Rectal smooth muscle tissue (tissue), 1 donor: ENCODE data around the gene MINAR1.
A peak's percentile ranks its signal among the peaks of the same experiment; 100 is the strongest.

Experiments used
- H3K27ac ChIP-seq: one replicate; pipeline ENCODE4 v1.7.0; 2013; ENCODE audit warnings: low read depth, low read length, inconsistent platforms
- H3K27me3 ChIP-seq: one replicate; pipeline ENCODE4 v1.7.0; 2013; ENCODE audit warnings: low read length; ENCODE audit not compliant: control insufficient read depth, insufficient read depth
- H3K36me3 ChIP-seq: one replicate; pipeline ENCODE4 v1.7.0; 2013; ENCODE audit warnings: low read length; ENCODE audit not compliant: control insufficient read depth, insufficient read depth
- H3K4me1 ChIP-seq: one replicate; pipeline ENCODE4 v1.7.0; 2013; ENCODE audit warnings: low read length; ENCODE audit not compliant: control insufficient read depth, insufficient read depth
- H3K4me3 ChIP-seq: one replicate; pipeline ENCODE4 v1.7.0; 2013; ENCODE audit warnings: low read length
- H3K9ac ChIP-seq: one replicate; pipeline ENCODE4 v1.7.0; 2013; ENCODE audit warnings: low read length

MINAR1 gene, protein sequence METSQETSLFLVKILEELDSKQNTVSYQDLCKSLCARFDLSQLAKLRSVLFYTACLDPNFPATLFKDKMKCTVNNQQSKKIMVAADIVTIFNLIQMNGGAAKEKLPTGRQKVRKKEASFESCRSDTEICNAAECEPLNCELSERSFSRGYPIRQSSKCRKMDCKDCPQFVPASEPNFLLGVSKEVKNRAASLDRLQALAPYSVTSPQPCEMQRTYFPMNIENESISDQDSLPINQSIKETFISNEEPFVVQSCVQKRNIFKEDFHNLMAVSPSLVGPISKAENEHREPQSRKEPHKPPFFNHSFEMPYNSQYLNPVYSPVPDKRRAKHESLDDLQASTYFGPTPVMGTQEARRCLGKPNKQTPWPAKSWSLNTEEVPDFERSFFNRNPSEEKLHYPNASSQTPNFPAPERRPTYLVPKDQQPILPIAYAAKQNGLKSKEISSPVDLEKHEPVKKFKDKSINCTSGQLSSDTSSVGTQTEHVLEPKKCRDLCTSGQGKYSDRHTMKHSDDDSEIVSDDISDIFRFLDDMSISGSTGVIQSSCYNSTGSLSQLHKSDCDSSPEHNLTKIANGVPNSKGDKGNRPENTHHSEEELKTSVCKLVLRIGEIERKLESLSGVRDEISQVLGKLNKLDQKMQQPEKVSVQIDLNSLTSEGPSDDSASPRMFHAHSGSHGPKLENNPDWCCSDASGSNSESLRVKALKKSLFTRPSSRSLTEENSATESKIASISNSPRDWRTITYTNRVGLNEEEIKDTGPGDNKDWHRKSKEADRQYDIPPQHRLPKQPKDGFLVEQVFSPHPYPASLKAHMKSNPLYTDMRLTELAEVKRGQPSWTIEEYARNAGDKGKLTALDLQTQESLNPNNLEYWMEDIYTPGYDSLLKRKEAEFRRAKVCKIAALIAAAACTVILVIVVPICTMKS

DNA sequence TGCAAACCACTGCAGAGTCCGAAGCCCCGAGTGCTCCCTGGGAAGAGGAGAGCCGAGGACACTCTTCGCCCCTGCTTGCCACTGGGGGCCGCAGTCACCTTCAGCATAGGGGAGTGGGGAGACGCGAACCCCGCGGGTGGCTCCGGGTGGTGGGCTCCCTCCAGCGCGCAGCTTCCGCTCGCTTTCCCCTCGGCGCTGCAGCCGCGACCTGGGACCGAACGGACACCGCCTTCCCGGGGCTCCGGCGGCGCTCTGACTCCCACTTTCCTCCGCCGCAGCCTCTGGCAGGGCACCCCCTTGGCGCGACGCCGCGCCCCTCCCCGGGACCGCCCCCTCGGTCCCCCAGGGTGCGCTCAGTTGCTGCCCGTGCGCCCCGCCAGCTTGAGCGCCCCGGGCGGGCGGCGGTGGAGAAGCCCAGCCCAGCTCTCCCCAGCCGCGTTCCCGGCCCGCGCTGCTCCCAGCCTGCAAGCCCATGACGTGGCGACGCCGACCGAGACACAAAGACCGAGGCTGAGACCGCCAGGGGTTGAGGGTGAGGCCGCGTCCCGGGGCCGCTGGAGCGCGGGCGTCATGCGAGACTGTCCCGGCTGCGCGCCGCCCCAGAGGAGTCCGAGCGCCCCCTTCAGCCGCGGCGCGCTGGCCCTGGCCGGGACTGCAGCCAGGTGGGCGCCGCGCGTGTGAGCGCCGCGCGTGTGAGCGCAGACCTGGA, at the start of gene MINAR1:
Gene MINAR1 (plus strand): TSS at position 701 of the 709 bp plus-strand sequence. CDS start 23,812 bp downstream, outside the sequence.
- Histone ChIP-seq H3K4me1 (no peaks in the 10 kb centered on the region), H3K27me3 (peaks cover 9% of the 10 kb centered on the region), H3K9ac (no peak within 1 kb of the TSS), H3K36me3 (no peaks in the 10 kb centered on the region), H3K4me3 (peak within 1 kb of the TSS; percentile 48), H3K27ac (no peak within 1 kb of the TSS)

DNA sequence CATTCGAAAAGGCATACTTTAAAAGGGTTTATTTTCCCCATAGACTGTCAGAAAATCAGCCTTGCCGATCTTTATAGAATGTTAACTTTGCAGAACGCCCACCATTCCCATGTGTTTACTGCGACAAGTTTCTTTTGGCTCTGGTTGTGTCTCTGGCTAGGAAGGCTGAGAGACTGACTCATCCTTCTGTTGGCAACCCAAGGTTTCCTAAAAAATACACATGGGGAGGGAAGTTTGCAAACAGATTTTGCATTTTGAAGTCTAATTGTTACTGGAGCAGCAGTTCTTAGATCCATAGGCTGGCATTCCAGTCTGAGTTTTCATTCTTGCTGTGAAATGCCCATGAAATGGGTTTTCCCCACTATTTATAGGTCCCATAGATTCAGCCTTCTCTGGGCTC, 37.9 kb upstream of the MINAR1 start:
- Histone ChIP-seq H3K36me3 (no peaks in the 10 kb centered on the region), H3K27ac (no peak overlapping the region), H3K9ac (no peak overlapping the region), H3K4me3 (no peak overlapping the region), H3K27me3 (no peaks in the 10 kb centered on the region), H3K4me1 (peaks cover 6% of the 10 kb centered on the region)

DNA sequence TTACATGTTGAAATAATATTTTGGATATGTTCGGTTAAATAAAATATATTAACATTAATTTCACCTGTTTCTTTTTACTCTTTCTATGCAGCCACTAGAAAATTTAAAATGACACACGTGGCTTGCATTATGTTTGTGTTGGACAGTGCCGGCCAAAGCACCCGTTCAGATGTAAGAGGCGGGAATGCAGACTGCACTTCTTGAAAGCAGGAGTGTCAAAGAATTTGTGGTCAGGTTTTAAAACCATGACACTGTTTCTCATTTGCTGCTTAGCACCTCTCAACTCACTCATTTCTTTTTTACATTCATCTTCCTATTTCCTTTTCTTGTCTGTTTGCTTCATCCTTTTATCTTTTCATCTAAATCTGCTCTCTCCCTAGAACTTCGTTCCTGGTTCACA, 35.3 kb upstream of the MINAR1 start:
- Histone ChIP-seq H3K9ac (no peak overlapping the region), H3K4me3 (no peak overlapping the region), H3K27me3 (no peaks in the 10 kb centered on the region), H3K27ac (no peak overlapping the region), H3K4me1 (peaks cover 6% of the 10 kb centered on the region), H3K36me3 (no peaks in the 10 kb centered on the region)

DNA sequence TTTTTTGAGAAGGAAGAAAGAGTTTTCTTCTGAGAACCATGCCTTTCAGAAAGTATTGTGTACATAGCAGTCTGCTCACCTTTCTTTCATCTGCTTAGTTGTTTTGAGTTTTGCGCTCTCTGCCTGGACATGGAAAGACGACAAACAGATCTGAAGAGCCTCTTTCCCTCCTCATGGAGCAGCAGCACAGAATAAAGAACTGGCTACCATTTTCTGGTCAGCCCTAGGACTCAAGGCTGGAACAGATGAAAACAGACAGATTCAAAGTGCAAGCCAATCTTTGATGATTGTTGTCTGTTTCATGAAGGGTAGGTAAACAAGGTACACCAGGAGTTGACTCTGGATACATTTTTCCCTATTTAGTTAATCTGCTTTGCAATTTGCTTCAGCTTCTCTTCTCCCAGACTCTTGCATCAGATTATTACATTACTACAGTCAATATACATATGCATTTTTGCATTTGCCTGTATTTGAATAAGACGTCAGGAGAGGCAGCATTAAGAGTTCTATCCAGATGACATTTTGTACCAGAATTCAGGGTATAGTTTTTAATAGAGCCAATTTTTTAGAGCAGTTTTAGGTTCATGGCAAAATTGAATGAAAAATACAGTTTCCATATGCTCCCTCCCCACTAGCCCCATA, 34.7 kb upstream of the MINAR1 start:
- Histone ChIP-seq H3K4me1 (peaks cover 6% of the 10 kb centered on the region), H3K27me3 (no peaks in the 10 kb centered on the region), H3K9ac (no peak overlapping the region), H3K27ac (no peak overlapping the region), H3K36me3 (no peaks in the 10 kb centered on the region), H3K4me3 (no peak overlapping the region)

DNA sequence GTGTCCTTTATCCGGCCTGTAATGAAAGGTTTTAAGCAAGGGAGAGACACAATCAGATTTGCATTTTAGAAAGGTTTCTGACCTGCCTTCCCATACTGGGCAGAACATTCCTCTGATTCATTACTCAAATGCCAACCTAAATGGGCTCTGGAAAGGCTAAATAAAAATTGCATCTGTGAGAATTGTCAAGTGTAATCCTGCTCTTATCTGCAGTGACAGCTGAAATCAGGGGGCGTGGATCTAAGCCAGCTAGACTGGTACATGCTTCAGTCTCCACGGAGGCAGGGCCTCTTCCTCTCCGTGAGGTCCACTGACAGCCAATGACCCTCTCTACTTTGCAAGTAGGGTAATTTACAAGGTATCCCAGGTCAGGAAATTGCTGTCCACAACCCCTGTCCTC, 32.5 kb upstream of the MINAR1 start:
- Histone ChIP-seq H3K9ac (no peak overlapping the region), H3K27me3 (no peaks in the 10 kb centered on the region), H3K36me3 (no peaks in the 10 kb centered on the region), H3K27ac (no peak overlapping the region), H3K4me3 (no peak overlapping the region), H3K4me1 (peaks cover 2% of the 10 kb centered on the region)

DNA sequence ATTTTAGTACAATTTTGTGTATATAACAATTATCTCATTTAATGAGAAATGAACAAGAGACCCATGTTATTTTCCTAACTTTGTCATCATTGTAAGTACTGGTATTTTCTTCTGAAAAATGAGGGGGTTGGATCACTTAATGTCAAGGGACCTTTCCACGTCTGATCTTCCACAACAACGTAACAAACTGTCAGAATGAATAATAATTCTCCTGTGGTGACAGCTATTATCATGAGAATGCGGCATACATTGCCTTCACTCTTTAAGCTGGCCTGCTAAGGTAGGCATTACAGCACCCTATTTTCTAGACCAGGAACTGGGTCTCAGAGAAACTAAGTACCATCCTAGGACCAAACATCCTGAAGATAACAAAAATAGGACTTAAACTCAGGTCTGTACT, 31.5 kb upstream of the MINAR1 start:
- H3K36me3 ChIP-seq: no peaks in the 10 kb centered on the region
- H3K4me3 ChIP-seq: no peak overlapping the region
- H3K27ac ChIP-seq: no peak overlapping the region
- no peaks in the 10 kb centered on the region for H3K27me3 ChIP-seq
- H3K9ac ChIP-seq: no peak overlapping the region
- H3K4me1 ChIP-seq: no peaks in the 10 kb centered on the region

DNA sequence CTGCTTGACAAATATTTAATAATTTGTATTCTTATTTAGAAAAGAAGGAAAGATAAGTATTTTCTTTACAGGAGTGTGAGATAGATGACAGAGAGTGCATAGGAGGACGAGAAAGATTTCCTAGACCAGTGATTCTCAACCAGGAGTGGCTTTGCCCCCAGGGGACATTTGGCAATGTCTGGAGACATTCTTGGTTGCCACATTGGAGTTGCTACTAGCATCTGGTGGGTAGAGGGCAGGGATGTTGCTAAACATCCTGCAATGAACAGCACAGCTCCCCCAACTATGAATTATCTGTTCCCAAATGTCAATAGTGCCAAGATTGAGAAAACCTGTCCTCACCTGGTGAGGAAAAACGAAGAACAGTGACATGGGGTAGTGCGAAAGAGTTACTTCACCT, 30.8 kb upstream of the MINAR1 start:
- H3K9ac ChIP-seq: no peak overlapping the region
- H3K27ac ChIP-seq: no peak overlapping the region
- H3K36me3 ChIP-seq: no peaks in the 10 kb centered on the region
- no peak overlapping the region for H3K4me3 ChIP-seq
- no peaks in the 10 kb centered on the region for H3K27me3 ChIP-seq
- H3K4me1 ChIP-seq: no peaks in the 10 kb centered on the region

DNA sequence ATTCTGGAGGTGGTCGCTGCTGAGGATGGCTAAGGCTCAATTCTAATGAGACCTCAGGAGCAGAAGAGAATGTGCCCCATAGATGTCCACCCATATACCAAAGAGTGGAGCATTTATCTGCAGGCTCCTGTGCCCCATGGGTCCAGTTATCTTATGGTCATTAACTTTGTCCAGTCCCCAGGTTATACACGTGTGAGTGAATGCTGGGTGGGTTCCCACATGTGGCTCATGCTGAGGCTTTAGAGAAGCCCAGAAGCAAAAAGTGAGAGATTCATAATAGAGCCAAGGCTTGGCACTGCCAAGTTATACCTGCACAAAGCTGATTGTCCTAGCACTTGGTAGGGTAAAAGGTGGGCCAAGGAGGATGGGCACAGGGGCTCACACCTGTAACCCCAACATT, 30.0 kb upstream of the MINAR1 start:
- Histone ChIP-seq H3K9ac (no peak overlapping the region), H3K4me3 (no peak overlapping the region)

DNA sequence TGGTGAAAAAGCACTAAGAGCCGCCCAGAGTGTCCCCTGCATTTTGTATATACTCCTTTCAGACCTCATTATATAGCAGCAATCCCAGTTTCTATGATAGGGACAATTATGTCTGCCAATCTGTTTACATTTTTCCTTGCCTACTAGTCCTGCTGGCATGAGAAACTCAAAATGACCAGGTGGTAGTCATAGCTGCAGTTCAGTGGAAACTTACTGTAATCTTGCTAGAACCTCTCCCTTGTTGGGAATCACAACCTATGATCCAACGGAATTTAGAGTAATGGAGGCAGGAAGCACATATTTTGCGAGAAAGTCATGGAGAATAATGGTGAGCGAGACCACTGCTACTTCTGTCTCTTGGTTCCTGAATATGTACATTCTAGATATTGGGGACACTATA, 28.6 kb upstream of the MINAR1 start:
- H3K4me1 ChIP-seq: no peaks in the 10 kb centered on the region
- no peaks in the 10 kb centered on the region for H3K27me3 ChIP-seq
- H3K9ac ChIP-seq: no peak overlapping the region
- H3K36me3 ChIP-seq: no peaks in the 10 kb centered on the region
- H3K4me3 ChIP-seq: no peak overlapping the region
- no peak overlapping the region for H3K27ac ChIP-seq

More for the DNA sequence above, 30.0 kb upstream of the MINAR1 start:
- Histone ChIP-seq H3K36me3 (no peaks in the 10 kb centered on the region), H3K27me3 (no peaks in the 10 kb centered on the region), H3K27ac (no peak overlapping the region), H3K4me1 (no peaks in the 10 kb centered on the region)

DNA sequence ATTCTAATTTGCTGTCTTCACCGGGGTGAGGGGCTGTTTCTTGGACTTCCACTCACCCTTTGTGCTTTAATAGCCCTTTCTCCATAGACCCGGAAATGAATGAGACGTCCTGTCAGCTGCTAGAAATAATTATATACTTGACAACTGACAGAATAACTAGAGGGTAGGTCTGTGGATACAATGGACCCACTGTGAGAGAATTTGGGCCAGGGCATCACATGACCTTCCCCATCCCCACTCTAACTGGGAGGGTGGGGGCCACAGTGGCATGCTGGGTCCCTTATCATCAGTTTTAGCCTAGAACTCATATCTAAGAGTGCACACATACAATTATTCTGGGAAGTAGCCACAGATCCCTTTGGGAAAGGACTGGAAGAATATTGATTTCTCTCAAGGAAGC, 25.9 kb upstream of the MINAR1 start:
- Histone ChIP-seq H3K9ac (no peak overlapping the region), H3K27me3 (no peaks in the 10 kb centered on the region), H3K36me3 (no peaks in the 10 kb centered on the region), H3K4me3 (no peak overlapping the region), H3K27ac (no peak overlapping the region), H3K4me1 (no peaks in the 10 kb centered on the region)

DNA sequence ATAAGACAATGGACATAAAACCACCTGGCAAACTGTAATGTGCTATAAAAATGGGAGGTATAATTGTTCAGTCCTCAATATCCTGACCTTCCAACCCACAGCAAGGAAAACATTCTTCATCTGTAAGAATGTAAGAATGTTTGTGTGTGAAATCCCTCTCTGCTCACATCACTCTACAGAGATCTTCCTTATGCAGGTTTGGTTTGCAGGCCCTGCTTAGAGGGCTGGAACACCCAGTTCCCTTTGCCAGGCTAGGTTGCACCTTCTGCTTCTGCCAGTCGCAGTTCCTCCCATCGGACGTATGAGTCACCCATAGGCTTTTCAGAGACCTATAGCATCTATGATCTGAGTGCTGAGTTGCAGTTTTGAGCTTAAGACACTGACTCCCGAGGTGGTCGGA, 24.1 kb upstream of the MINAR1 start:
- H3K27ac ChIP-seq: no peak overlapping the region
- H3K4me3 ChIP-seq: no peak overlapping the region
- H3K27me3 ChIP-seq: no peaks in the 10 kb centered on the region
- H3K36me3 ChIP-seq: no peaks in the 10 kb centered on the region
- no peak overlapping the region for H3K9ac ChIP-seq
- H3K4me1 ChIP-seq: no peaks in the 10 kb centered on the region

DNA sequence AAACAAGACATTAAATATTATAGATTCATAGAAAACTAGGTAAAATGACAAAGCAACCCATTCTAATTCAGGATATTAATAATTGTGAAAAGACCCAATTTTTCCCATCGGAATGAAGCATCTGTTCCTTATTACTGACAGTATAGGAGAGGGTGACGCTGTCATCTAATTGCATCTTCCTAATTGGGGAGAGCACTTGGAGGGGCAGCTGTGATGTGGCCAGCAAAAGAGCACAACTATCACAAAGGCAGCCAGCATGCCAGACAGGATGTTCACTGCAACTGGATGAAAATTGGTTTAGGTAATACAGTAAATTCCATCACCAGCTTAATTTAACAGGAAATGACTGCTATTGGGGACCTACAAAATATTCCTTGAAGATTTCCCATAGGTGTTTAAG, 21.9 kb upstream of the MINAR1 start:
- H3K27me3 ChIP-seq: no peaks in the 10 kb centered on the region
- H3K9ac ChIP-seq: no peak overlapping the region
- no peak overlapping the region for H3K27ac ChIP-seq
- no peaks in the 10 kb centered on the region for H3K4me1 ChIP-seq
- no peak overlapping the region for H3K4me3 ChIP-seq
- H3K36me3 ChIP-seq: no peaks in the 10 kb centered on the region
